IMR-90 (cell line): ENCODE results near the gene BRWD1. TPM values are rescaled to one million over a fixed set of nuclear protein-coding genes. Genes with fewer than 3 reads are reported as not detected.

ENCODE experiments used
- ATAC-seq: fragments of 200-7000 bp; cut with Tn5 transposase; 2 replicates; pipeline ENCODE4 v1.9.1; 2020; ENCODE audit warnings: low read depth, mild to moderate bottlenecking, moderate library complexity
- BruUV-seq: library from RNA; stranded (reverse); fragments of 400-500 nt; replicated peaks from 2 replicates; lab custom pipeline; 2021; lab: Mats Ljungman, UMichigan
- CTCF ChIA-PET: fragments of 300-600 bp; formaldehyde crosslinking; extraction: SDS; loops from one replicate; lab custom pipeline; 2021; ENCODE audit warnings: antibody characterized with exemption; lab: Yijun Ruan, JAX
- POLR2A ChIA-PET: fragments of 300-600 bp; sonication (Branson Sonifier 250); formaldehyde crosslinking; loops from one replicate; lab custom pipeline; 2022; ENCODE audit warnings: antibody characterized with exemption; ENCODE audit not compliant: unreplicated experiment; lab: Charles Lee
- DNase-seq: peaks from one replicate; pipeline ENCODE4 v3.0.0; 2013
- H2AFZ ChIP-seq: replicated peaks from 2 replicates; pipeline ENCODE3; 2013; ENCODE audit warnings: low read length, mild to moderate bottlenecking; ENCODE audit not compliant: poor library complexity
- H2AK5ac ChIP-seq: 2 replicates; pipeline ENCODE4 v1.6.1; 2013; ENCODE audit warnings: low read depth, low read length, inconsistent platforms
- H2AK9ac ChIP-seq: replicated peaks from 2 replicates; pipeline ENCODE3; 2013; ENCODE audit warnings: mild to moderate bottlenecking, low read depth, low read length, moderate library complexity; ENCODE audit not compliant: poor library complexity
- H2BK120ac ChIP-seq: 2 replicates; pipeline ENCODE4 v1.6.1; 2013; ENCODE audit warnings: low read depth, low read length, inconsistent platforms
- H2BK15ac ChIP-seq: 3 replicates; pipeline ENCODE4 v1.6.1; 2013; ENCODE audit warnings: low read depth, low read length, inconsistent platforms
- H2BK20ac ChIP-seq: 2 replicates; pipeline ENCODE4 v1.6.1; 2013; ENCODE audit warnings: low read depth, mild to moderate bottlenecking, inconsistent platforms, low read length, moderate library complexity
- H2BK5ac ChIP-seq: 2 replicates; pipeline ENCODE4 v1.6.1; 2013; ENCODE audit warnings: mild to moderate bottlenecking, low read depth, low read length, inconsistent platforms; ENCODE audit not compliant: poor library complexity, severe bottlenecking
- H3K14ac ChIP-seq: replicated peaks from 2 replicates; pipeline ENCODE4 v1.6.1; 2013; ENCODE audit warnings: low read depth, low read length, inconsistent platforms
- H3K18ac ChIP-seq: 2 replicates; pipeline ENCODE4 v1.6.1; 2013; ENCODE audit warnings: low read depth, low read length, control low read depth
- H3K23ac ChIP-seq: 2 replicates; pipeline ENCODE4 v1.6.1; 2013; ENCODE audit warnings: low read depth, low read length, inconsistent platforms
- H3K27ac ChIP-seq: 2 replicates; pipeline ENCODE4 v1.5.1; 2013; ENCODE audit warnings: mild to moderate bottlenecking, control low read depth, low read length; ENCODE audit not compliant: insufficient read depth
- H3K27me3 ChIP-seq: 2 replicates; pipeline ENCODE4 v1.6.1; 2013; ENCODE audit warnings: low read length; ENCODE audit not compliant: control insufficient read depth, insufficient read depth
- H3K36me3 ChIP-seq: 2 replicates; pipeline ENCODE4 v1.6.1; 2013; ENCODE audit warnings: low read length, mixed read lengths; ENCODE audit not compliant: control insufficient read depth, insufficient read depth
- H3K4ac ChIP-seq: 2 replicates; pipeline ENCODE4 v1.6.1; 2013; ENCODE audit warnings: low read depth, low read length, inconsistent platforms
- H3K4me1 ChIP-seq: 2 replicates; pipeline ENCODE4 v1.6.1; 2013; ENCODE audit warnings: low read length, mixed read lengths; ENCODE audit not compliant: control insufficient read depth, insufficient read depth
- H3K4me2 ChIP-seq: 2 replicates; pipeline ENCODE4 v1.6.1; 2013; ENCODE audit warnings: low read depth, mild to moderate bottlenecking, control low read depth, low read length, moderate library complexity
- H3K4me3 ChIP-seq: 2 replicates; pipeline ENCODE4 v1.5.1; 2013; ENCODE audit warnings: low read depth, mild to moderate bottlenecking, control low read depth, low read length, moderate library complexity; ENCODE audit not compliant: insufficient read depth
- H3K56ac ChIP-seq: 2 replicates; pipeline ENCODE4 v1.6.1; 2013; ENCODE audit warnings: low read length, inconsistent platforms; ENCODE audit not compliant: insufficient read depth; ENCODE audit errors: extremely low read depth
- H3K79me1 ChIP-seq, 2 experiments: 2 replicates each; pipeline ENCODE4 v1.6.1; 2013; ENCODE audit warnings: low read length in 2 of 2, inconsistent platforms in 1 of 2, low read depth in 1 of 2
- H3K9ac ChIP-seq: 2 replicates; pipeline ENCODE4 v1.6.1; 2013; ENCODE audit warnings: low read depth, low read length, control low read depth
- H3K9me1 ChIP-seq: 2 replicates; pipeline ENCODE4 v1.6.1; 2013; ENCODE audit warnings: low read length, inconsistent platforms; ENCODE audit not compliant: insufficient read depth
- H3K9me3 ChIP-seq: 2 replicates; pipeline ENCODE4 v1.6.1; 2013; ENCODE audit warnings: low read length; ENCODE audit not compliant: control insufficient read depth, insufficient read depth
- H4K20me1 ChIP-seq: 2 replicates; pipeline ENCODE4 v1.6.1; 2013; ENCODE audit warnings: low read length, inconsistent platforms; ENCODE audit not compliant: insufficient read depth
- H4K5ac ChIP-seq: 2 replicates; pipeline ENCODE4 v1.6.1; 2013; ENCODE audit warnings: mild to moderate bottlenecking, low read depth, low read length, control low read depth
- H4K8ac ChIP-seq, 2 experiments: 2 replicates each; pipeline ENCODE4 v1.6.1; 2013; ENCODE audit warnings: low read depth in 2 of 2, low read length in 2 of 2, control low read depth in 1 of 2, inconsistent platforms in 1 of 2
- H4K91ac ChIP-seq: 2 replicates; pipeline ENCODE4 v1.6.1; 2013; ENCODE audit warnings: low read depth, low read length, inconsistent platforms; ENCODE audit not compliant: insufficient read depth
- BHLHE40 ChIP-seq: fragments of 150-350 bp; IDR thresholded peaks from 2 replicates; pipeline ENCODE4 v1.6.1; 2016; ENCODE audit warnings: mild to moderate bottlenecking, low read depth, low read length
- WGBS, 2 experiments: methylation state at CpG; one replicate each; pipeline versions ENCODE4 v1.1.5 to v1.1.7; 2013; ENCODE audit warnings: missing lambda C conversion rate in 2 of 2; ENCODE audit not compliant: insufficient read length in 1 of 2; ENCODE audit errors: extremely low coverage in 2 of 2; 5-methylcytosine and 5-hydroxymethylcytosine counted together
- dilution Hi-C: fragments of 300-500 bp; cut with HindIII; formaldehyde crosslinking; loops from one replicate; pipeline ENCODE4 v1.14.3; 2018; ENCODE audit warnings: low sequenced_read_pairs; ENCODE audit not compliant: unreplicated experiment
- in situ Hi-C: fragments of 300-500 bp; cut with MboI; formaldehyde crosslinking; loops from 3 replicates; pipeline ENCODE4 v1.14.3; 2019; ENCODE audit warnings: low sequenced_read_pairs, inconsistent platforms, mixed read lengths
- intact Hi-C: fragments of 100-400 bp; cut with micrococcal nuclease; formaldehyde crosslinking; loops from 2 replicates; pipeline ENCODE4 v1.10.0; 2022
- polyA plus RNA-seq, 3 experiments: library from polyadenylated mRNA; depleted of rRNA; stranded (reverse); fragments of >200 nt; gene quantifications; 2 replicates each; pipeline ENCODE4 v1.2.3, GENCODE V29; 2012; ENCODE audit warnings: low replicate concordance in 1 of 3
- total RNA-seq: library from RNA; depleted of rRNA; stranded (reverse); fragments of >200 nt; gene quantifications from 2 replicates; pipeline ENCODE4 v1.2.3, GENCODE V29; 2012

BRWD1 gene
- total and polyA plus RNA-seq, 2 of the 4 experiments (the other 2 are of a cell fraction), result 6.7 to 28.7 TPM

DNA sequence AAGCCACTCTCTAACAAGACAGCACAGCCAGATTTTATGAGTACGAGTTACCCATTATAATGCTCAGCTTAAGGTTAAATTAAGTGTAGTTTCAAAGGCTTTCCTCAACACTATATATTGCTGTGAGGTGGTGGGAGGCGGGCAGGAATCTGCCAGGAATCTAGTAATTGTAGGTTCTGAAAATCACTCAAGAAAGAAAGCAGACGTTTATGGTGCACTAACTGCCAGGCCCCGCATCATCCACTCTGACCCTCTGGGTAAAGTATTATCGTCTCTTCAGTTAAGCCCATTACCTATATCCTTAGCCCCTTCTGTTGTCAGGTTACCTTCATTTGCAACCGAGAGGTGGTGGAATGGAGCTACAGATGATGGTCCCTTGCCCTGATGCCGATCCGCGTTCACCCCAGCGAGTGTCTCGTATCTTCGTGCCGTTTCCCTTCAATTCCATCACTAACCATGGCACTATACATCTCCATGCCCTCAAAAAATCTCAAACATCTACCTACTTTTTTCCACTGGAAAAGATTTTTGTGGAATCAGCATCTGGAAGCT is 23.1 kb upstream of the BRWD1 start:
- Histone ChIP-seq H2BK120ac (no peak overlapping the region), H4K20me1 (no peaks in the 10 kb centered on the region; the same call in 1 of the 2 replicates), H3K23ac (no peak overlapping the region), H3K4ac (no peak overlapping the region), H3K56ac (no peak overlapping the region), H2BK20ac (no peak overlapping the region), H3K14ac (no peak overlapping the region), H3K27ac (no peak overlapping the region), H2BK15ac (no peak overlapping the region), H4K91ac (no peak overlapping the region), H3K9me1 (no peaks in the 10 kb centered on the region), H4K8ac (no peak overlapping the region), H2BK5ac (no peak overlapping the region), H3K9ac (no peak overlapping the region), H3K4me2 (no peak overlapping the region), H3K36me3 (peaks cover 7% of the 10 kb centered on the region), H3K18ac (no peak overlapping the region), H3K9me3 (no peaks in the 10 kb centered on the region), H2AFZ (no peak overlapping the region), H3K4me1 (no peaks in the 10 kb centered on the region), H4K5ac (no peak overlapping the region), H3K4me3 (no peak overlapping the region), H3K79me1 (no peaks in the 10 kb centered on the region; a peak in 1 of 4 replicates), H3K27me3 (no peaks in the 10 kb centered on the region), H2AK9ac (no peak overlapping the region), H2AK5ac (no peak overlapping the region)
- dilution Hi-C loops (no loop called here), intact Hi-C loops (no loop called here), in situ Hi-C loops (no loop called here)
- ChIA-PET POLR2A (no interaction called here), CTCF (interaction anchor here (0.7 kb wide), 1 partner anchor 83 kb away, joined by 3 read pairs; no protein-coding TSS in a partner anchor)
- BruUV-seq, result no TSS peak
- no CpG with 5 or more reads among the region's 13 CpGs for WGBS, 2 experiments
- no peak for TF ChIP-seq BHLHE40
- ATAC-seq, result no peak
- DNase-seq, result no peak
